Mesothelial cell of epicardium (in vitro differentiated cells): ENCODE data around the gene TMPRSS11D. TPM values are rescaled to one million over a fixed set of nuclear protein-coding genes. Genes with fewer than 3 reads are reported as not detected.

ENCODE experiments used
- DNase-seq, 2 experiments: peaks; one replicate each; pipeline ENCODE4 v3.0.0; 2021; ENCODE audit warnings: low spot score in 2 of 2; ENCODE audit not compliant: unreplicated experiment in 2 of 2
- H3K27ac Mint-ChIP-seq: 2 replicates; pipeline ENCODE4 v1.8.0; 2021; ENCODE audit warnings: mixed read lengths
- H3K27me3 Mint-ChIP-seq: 2 replicates; pipeline ENCODE4 v1.8.0; 2021; ENCODE audit warnings: low read depth, mixed read lengths
- H3K36me3 Mint-ChIP-seq: 2 replicates; pipeline ENCODE4 v1.8.0; 2021; ENCODE audit warnings: mixed read lengths
- H3K4me1 Mint-ChIP-seq: 2 replicates; pipeline ENCODE4 v1.8.0; 2021; ENCODE audit warnings: mixed read lengths
- H3K4me3 Mint-ChIP-seq: 2 replicates; pipeline ENCODE4 v1.8.0; 2021; ENCODE audit warnings: mild to moderate bottlenecking, moderate library complexity, mixed read lengths
- H3K9me3 Mint-ChIP-seq: 2 replicates; pipeline ENCODE4 v1.8.0; 2021; ENCODE audit warnings: mixed read lengths
- CTCF ChIP-seq: fragments of 200-600 bp; sonication (generic); IDR thresholded peaks from one replicate; pipeline ENCODE4 v1.5.0; 2021; ENCODE audit warnings: antibody characterized with exemption; ENCODE audit not compliant: unreplicated experiment
- total RNA-seq: library from RNA; stranded (reverse); gene quantifications from 3 replicates; pipeline ENCODE4 v1.2.1, GENCODE V29; 2021

TMPRSS11D gene
- total RNA-seq, 1 donor from 2014 or later: not detected

- H3K4me1 Mint-ChIP-seq: no peaks in the 10 kb centered on the region
- peaks cover 10% of the 10 kb centered on the region for H3K9me3 Mint-ChIP-seq
- H3K36me3 Mint-ChIP-seq: no peaks in the 10 kb centered on the region
- H3K27me3 Mint-ChIP-seq: peaks cover 2% of the 10 kb centered on the region
- TF ChIP-seq CTCF: no peak
- DNase-seq: no peak
- H3K27ac Mint-ChIP-seq: no peak overlapping the region
- H3K4me3 Mint-ChIP-seq: no peak overlapping the region
These were observed 30.5 kb downstream of the TMPRSS11D start for GRCh38 chr4:67853336-67853735.

GRCh38 chr4:67820903-67821302, 62.9 kb downstream of the TMPRSS11D start:
- Mint-ChIP-seq H3K4me3 (no peak overlapping the region), H3K27ac (no peak overlapping the region), H3K9me3 (peaks cover 9% of the 10 kb centered on the region), H3K27me3 (no peaks in the 10 kb centered on the region), H3K36me3 (no peaks in the 10 kb centered on the region), H3K4me1 (no peaks in the 10 kb centered on the region)
- no peak for TF ChIP-seq CTCF
- DNase-seq: no peak

GRCh38 chr4:67810011-67810410, 73.8 kb downstream of the TMPRSS11D start:
- Mint-ChIP-seq H3K9me3 (peaks cover 46% of the 10 kb centered on the region), H3K4me3 (no peak overlapping the region), H3K4me1 (no peaks in the 10 kb centered on the region), H3K27ac (no peak overlapping the region), H3K27me3 (no peaks in the 10 kb centered on the region), H3K36me3 (peaks cover 2% of the 10 kb centered on the region)
- no peak for DNase-seq
- TF ChIP-seq CTCF: no peak

GRCh38 chr4:67809502-67809901, 74.3 kb downstream of the TMPRSS11D start:
- H3K4me3 Mint-ChIP-seq: no peak overlapping the region
- TF ChIP-seq CTCF: no peak
- no peaks in the 10 kb centered on the region for H3K27me3 Mint-ChIP-seq
- H3K4me1 Mint-ChIP-seq: no peaks in the 10 kb centered on the region
- H3K36me3 Mint-ChIP-seq: peaks cover 2% of the 10 kb centered on the region
- peaks cover 41% of the 10 kb centered on the region for H3K9me3 Mint-ChIP-seq
- DNase-seq: no peak
- H3K27ac Mint-ChIP-seq: no peak overlapping the region

- H3K27me3 Mint-ChIP-seq: no peaks in the 10 kb centered on the region
- no peak overlapping the region for H3K4me3 Mint-ChIP-seq
- no peaks in the 10 kb centered on the region for H3K36me3 Mint-ChIP-seq
- peaks cover 9% of the 10 kb centered on the region for H3K9me3 Mint-ChIP-seq
- DNase-seq: no peak
- no peak overlapping the region for H3K27ac Mint-ChIP-seq
- TF ChIP-seq CTCF: no peak
- H3K4me1 Mint-ChIP-seq: no peaks in the 10 kb centered on the region
These were observed 87.0 kb downstream of the TMPRSS11D start for GRCh38 chr4:67796810-67797209.

- TF ChIP-seq CTCF: no peak
- Mint-ChIP-seq H3K36me3 (no peaks in the 10 kb centered on the region), H3K9me3 (peaks cover 8% of the 10 kb centered on the region), H3K27me3 (no peaks in the 10 kb centered on the region), H3K4me3 (no peak overlapping the region), H3K27ac (no peak overlapping the region), H3K4me1 (no peaks in the 10 kb centered on the region)
- DNase-seq: no peak
These were observed 93.1 kb downstream of the TMPRSS11D start for GRCh38 chr4:67790721-67791120.
